ENCODE data around the gene IFI16.
"Not testable (repeated sequence)": the region's sequence is repeated elsewhere in the genome, so short reads cannot be mapped to it uniquely, and the experiment has no call there.

Gene IFI16

DNA sequence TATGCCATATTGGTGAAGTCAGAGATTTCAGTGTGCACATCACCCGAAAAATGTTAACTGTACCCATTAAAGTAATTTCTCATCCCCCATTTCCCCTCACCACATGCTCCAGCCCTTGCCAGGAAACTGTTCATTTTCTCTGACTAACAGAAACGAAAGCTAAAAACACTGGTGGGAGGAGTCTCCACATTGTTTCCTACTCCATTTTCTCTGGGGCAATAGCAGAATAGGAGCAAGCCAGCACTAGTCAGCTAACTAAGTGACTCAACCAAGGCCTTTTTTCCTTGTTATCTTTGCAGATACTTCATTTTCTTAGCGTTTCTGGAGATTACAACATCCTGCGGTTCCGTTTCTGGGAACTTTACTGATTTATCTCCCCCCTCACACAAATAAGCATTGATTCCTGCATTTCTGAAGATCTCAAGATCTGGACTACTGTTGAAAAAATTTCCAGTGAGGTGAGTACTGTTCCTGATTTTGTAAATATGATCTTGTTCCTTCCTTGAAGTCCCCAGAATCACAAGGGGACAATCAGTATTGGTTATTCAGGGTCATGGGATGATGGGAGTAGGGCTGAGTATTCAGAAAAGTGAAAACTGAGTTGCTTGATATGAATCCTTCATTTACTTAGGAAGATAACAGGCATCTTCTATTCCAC is at the start of gene IFI16:
TSS of gene IFI16 (plus strand) at position 204 of the 658 bp plus-strand sequence. CDS start 4,774 bp downstream, outside the sequence.
- DNase-seq = no peak

GRCh38 chr1:158961178-158961577 is 48.5 kb upstream of the IFI16 start:
- DNase-seq = no peak

DNA sequence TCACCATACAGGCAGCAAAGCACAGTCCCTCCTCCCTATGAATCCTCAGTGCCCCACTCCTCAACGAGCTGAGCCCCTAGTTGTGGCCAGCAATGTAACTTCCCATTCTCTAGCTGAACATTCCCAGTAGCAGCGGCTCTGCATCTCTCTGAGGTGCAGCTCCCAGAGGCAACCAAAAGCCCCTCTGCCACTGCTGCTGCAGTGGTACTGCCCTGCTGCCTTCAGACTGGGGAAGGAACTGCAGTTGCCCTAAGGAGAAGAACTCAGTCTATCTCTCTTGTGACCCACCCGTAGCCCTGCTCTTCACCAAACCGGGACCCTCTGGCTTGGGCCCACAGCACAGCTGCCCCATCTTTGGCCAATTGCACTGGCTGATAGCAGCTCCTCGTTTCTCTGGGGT is 46.7 kb upstream of the IFI16 start:
- no peak for DNase-seq

- no peak for DNase-seq
Observed at GRCh38 chr1:158969166-158969565, 40.5 kb upstream of the IFI16 start.

- no peak for DNase-seq
Observed at GRCh38 chr1:158969855-158970254, 39.9 kb upstream of the IFI16 start.

DNA sequence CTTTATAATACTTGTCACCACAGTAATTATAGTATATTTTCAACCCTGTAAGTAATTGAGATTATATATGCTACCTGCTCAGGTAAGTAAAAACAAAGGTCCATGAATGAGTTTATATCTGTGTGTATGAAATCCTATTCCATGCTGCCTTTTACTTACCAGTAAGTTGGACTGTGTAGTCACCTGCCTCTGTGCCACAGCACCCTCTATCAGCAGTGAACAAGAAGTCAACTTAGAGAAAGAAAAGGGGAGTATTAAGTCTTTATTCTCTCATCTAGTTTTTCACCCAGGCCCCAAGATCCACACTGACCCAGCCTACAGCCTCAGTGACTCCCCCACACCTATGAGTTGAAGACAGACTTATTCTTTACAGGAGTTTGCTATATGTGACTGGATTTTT is 36.9 kb upstream of the IFI16 start:
- no peak for DNase-seq

DNA sequence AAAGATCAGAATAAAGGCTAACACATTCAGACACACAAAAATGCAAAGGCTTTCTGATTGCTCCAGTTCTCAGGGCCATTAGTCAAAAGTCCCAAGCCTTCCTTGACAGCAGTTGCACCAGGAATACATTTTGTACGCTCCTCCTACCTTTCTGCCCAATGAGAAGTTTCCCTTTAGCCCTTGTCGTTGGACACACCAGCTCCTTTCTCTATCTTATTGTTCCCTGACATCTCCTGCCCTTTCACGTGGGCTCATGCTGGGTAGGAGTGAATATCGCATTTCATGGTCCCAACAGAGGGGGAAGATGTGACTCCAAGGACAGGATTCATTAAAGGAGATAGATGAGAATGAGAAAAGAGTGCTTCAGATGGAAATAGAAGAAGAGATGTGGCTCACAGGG is 33.5 kb upstream of the IFI16 start:
- no peak for DNase-seq

DNA sequence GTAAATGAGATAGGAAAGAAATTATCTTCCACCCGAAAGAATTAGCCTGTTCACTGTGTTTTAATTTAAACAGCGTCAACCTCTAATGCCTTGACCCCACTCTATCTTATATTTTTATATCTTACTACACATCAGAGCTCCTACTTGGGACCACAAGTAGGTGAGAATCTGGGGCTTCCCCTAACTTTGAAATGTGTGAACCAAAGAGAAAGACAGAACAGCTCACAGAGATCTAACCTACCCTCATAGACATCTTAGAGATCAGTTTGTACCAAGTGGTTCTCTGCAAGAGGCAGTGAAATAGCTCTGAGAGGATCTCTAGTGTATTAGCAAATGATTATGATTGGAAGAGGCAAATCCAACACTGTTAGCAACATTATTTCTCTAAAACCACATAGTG is 31.0 kb upstream of the IFI16 start:
- no peak for DNase-seq

- no peak for DNase-seq
Observed at GRCh38 chr1:158979229-158979628, 30.5 kb upstream of the IFI16 start.

- no peak for DNase-seq
Observed at GRCh38 chr1:158983235-158983634, 26.5 kb upstream of the IFI16 start.

GRCh38 chr1:158984386-158984785 is 25.3 kb upstream of the IFI16 start:
- DNase-seq = no peak

- DNase-seq = no peak
Observed at GRCh38 chr1:158989424-158989823, 20.3 kb upstream of the IFI16 start.

DNA sequence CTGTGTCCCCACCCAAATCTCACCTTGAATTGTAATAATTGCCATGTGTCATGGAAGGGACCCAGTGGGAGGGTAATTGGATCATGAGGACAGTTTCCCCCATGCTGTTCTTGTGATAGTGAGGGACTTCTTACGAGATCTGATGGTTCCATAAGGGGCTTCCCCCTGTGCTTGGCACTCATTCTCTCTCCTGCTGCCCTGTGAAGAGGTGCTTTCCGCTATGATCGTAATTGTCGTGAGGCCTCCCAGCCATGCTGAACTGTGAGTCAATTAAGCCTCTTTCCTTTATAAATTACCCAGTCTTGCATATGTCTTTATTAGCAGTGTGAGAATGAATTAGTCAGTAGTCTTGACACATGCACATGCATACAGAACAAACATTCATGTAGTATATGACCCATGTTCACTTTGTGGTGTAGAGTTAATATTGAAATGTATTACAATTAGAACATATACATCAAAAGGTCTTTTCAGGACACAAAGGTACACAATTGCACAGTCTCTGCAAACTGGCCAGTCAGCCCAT is 16.9 kb upstream of the IFI16 start:
- DNase-seq = no peak

DNA sequence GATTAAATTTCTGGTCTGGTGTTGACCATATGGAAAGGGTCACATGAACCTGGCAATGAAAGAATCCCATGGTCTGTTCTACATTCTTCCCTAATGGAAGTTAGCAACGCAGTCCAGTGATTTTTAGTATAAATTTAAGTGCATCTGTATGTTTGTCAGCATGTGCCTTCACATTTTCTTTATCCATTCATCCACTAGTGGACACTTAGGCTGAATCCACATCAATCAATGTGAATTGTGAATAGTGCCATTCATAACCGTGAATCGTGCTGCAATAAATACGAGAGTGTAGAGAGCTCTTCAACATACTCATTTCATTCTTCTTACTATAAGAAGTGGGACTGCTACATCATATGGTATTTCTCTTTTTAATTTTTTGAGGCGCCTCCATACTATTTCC is 12.7 kb upstream of the IFI16 start:
- no peak for DNase-seq

DNA sequence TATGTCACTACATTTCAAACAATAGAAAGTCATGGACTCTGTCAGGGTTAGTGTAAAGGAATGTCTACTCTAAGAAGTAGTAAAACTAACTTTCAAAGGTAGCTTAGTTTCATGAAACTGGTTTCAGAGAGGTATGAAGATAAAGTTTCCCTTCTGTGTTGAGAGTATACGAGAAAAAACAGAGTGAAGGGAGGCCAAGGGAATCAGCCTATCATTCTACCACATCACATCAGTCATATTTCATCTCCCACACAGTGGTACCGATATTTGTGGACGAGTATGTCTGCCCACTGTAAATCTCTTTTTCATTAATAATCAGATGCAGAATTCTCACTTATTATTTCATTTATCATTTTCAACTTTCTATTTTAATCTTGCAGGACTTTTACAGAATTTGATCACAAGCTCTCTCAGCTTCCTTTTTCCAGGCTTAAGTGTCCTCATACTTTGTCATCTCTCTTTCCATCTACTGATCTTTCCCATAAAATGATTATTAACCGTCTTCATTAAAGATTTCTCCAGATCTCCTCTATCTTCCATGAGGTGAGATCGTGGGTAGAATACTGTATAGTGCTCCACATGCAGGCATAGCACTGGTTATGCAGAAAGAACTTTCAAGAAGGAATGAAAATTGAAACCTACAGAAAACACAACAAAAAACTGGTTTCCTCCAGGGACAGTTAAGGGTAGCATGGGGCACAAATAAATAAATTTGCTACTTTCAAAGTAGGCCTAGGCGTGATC is 11.5 kb upstream of the IFI16 start:
- no peak for DNase-seq

DNA sequence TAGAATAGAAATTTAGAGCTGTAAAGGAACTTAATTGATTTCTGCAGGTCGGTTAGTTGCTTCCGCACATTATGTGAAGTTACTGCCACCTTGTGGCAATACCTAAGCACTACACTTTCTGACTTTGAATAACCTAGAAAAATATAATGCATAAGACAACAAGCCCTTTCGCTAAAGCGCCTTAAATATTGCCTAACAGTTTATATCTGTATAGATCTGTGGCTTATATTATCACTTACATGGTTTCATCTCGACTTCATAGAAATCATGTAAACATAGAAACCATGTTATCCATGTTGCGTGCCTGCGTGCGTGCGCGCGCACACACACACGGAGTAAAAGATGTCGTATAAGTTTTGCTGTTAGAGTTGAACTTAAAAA is 10.9 kb upstream of the IFI16 start:
- no peak for DNase-seq

- no peak for DNase-seq
Observed at GRCh38 chr1:158999316-159000069, 10.2 kb upstream of the IFI16 start.

DNA sequence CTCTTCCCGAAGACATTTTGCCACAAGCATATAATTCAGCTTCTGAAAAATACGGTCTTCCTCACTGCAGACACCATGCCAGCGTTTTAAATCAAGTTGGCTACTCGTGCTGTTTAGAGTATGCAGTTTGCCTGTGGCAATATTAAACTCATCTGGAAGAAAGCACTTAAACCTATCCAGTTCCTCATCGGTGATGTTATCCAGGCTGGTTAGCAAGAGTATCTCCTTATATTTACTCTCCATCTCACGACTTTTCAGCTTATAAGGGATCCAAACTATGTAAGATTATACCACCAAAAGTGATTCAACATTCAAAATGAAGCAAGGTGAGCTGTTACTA is 9.7 kb upstream of the IFI16 start:
- no peak for DNase-seq

DNA sequence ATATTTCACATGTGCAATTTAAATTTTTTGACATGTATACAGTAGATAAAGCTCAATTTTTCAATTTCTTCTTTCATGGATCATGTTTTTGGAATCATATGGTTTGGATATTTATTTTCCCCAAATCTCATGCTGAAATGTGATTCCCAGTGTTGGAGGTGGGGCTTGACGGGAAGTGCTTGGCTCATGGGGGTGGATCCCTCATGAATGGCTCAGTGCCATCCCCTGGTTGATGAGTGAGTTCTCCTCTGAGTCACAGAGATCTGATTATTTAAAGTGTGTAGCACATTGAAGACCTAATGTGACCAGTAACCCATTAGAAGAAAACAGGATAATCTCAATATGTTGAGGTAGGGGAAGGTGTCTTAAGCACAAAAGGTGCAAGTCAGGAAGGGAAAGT is 9.1 kb upstream of the IFI16 start:
- DNase-seq = no peak

GRCh38 chr1:159005161-159005560 is 4.5 kb upstream of the IFI16 start:
- no peak for DNase-seq

GRCh38 chr1:159005676-159006075 is 4.0 kb upstream of the IFI16 start:
- no peak for DNase-seq

- not testable (repeated sequence) for DNase-seq
Observed at GRCh38 chr1:159006210-159006807, 3.4 kb upstream of the IFI16 start.

- no peak for DNase-seq
Observed at GRCh38 chr1:159007726-159008125, 2.0 kb upstream of the IFI16 start.
